Measurements from ENCODE around the gene APRT. TPM values are rescaled to one million over a fixed set of nuclear protein-coding genes. Genes with fewer than 3 reads are reported as not detected.

Gene APRT
- total and polyA plus RNA-seq, 4 experiments from 2014 or later, result 171 to 624 (median 372) TPM

DNA sequence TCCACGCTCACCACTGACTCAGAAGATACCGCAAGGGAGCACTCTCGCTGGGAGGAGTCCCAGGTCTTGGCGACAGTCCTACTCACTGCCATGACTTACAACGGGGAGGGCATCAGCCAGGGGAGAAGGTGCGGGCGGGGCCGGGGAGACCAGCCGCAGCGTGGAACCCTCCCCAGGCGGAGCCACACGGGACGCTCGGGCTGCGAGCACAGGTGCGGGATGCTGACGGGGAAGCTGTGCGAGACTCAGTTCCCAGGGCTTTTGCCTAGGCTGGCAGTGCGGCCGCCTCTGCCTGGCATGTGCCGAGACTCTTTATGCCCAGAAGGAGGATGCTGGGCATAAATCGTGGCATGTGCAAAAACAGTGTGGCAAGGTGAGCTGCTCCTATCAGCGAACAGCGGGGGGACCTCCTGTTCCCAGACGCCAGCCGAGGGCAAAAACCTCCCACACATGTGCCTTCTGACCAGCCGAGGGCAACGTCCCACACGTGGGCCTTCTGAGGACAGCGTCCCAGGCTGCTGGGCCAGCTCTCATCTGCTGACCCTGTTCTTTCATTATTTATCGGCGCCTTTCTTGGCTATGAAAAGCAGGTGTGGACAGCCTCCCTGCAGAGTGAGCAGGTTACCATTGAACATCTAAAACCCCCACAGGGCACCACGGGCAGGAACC is 38.9 kb upstream of the APRT start:
- H3K9me3 Mint-ChIP-seq, result no peaks in the 10 kb centered on the region
- DNase-seq, result no peak
- Histone ChIP-seq H3K27me3 (ENCODE audit: insufficient read depth, low read length) (no peaks in the 10 kb centered on the region), H3K4me1 (ENCODE audit: insufficient read depth, low read length) (peaks cover 10% of the 10 kb centered on the region), H3K4me3 (ENCODE audit: low read length in 2 of 2) (no peak overlapping the region), H3K9me3 (ENCODE audit: control insufficient read depth in 1 of 2, low read length in 2 of 2) (no peaks in the 10 kb centered on the region), H3K27ac (ENCODE audit: low read depth, low read length) (no peak overlapping the region), H3K36me3 (ENCODE audit: insufficient read depth, low read length) (no peaks in the 10 kb centered on the region)
- ChIA-PET CTCF (ENCODE audit: partially characterized antibody) (no interaction called here), POLR2A (ENCODE audit: partially characterized antibody) (no interaction called here)
- no peaks in the 10 kb centered on the region for H3K27me3 Mint-ChIP-seq
- H3K27ac Mint-ChIP-seq, result no peak overlapping the region
- H3K4me3 Mint-ChIP-seq, result no peak overlapping the region
- H3K36me3 Mint-ChIP-seq, result peaks cover 0 to 7% of the 10 kb centered on the region in 2 donors
- intact Hi-C loops (cut with micrococcal nuclease), result no loop called here
- H3K4me1 Mint-ChIP-seq, result peaks cover 8 to 14% (median 10%) of the 10 kb centered on the region in 4 donors

DNA sequence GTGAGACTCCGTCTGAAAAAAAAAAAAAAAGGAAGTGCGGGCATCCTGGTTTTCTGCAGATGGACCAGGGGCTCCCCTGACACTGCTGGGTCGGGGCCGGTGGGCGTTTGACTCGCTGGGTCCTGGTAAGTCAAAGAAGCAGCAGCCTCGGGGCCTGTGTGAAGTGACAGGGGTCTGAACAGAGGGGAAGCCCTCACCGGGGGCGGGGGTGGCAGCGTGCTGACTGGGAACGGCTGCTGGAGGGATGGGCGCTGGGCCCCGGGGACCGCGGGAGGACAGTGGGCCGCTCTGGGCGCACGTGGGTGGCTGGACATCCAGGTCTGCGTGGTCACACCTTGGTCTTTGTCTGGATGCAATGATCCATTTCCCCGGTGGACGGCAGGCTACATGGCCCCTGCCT is 36.8 kb upstream of the APRT start:
- Histone ChIP-seq H3K27me3 (ENCODE audit: insufficient read depth, low read length) (no peaks in the 10 kb centered on the region), H3K4me1 (ENCODE audit: insufficient read depth, low read length) (no peaks in the 10 kb centered on the region), H3K4me3 (ENCODE audit: low read length in 2 of 2) (no peak overlapping the region), H3K27ac (ENCODE audit: low read depth, low read length) (no peak overlapping the region), H3K9me3 (ENCODE audit: control insufficient read depth in 1 of 2, low read length in 2 of 2) (no peaks in the 10 kb centered on the region), H3K36me3 (ENCODE audit: insufficient read depth, low read length) (no peaks in the 10 kb centered on the region)
- peaks cover 0 to 4% (median 3%) of the 10 kb centered on the region in 4 donors for H3K4me1 Mint-ChIP-seq
- intact Hi-C loops (cut with micrococcal nuclease), result no loop called here
- no peaks in the 10 kb centered on the region for H3K27me3 Mint-ChIP-seq
- ChIA-PET CTCF (ENCODE audit: partially characterized antibody) (interaction anchor here (1.3 kb wide), 1 partner anchor 10 kb away, joined by 5 read pairs; no protein-coding TSS in a partner anchor), POLR2A (ENCODE audit: partially characterized antibody) (interaction anchor here (1.3 kb wide), 1 partner anchor 9 kb away, joined by 3 read pairs; no protein-coding TSS in a partner anchor)
- no peak overlapping the region for H3K4me3 Mint-ChIP-seq
- H3K27ac Mint-ChIP-seq, result no peak overlapping the region
- no peaks in the 10 kb centered on the region for H3K9me3 Mint-ChIP-seq
- H3K36me3 Mint-ChIP-seq, result peaks cover 0 to 7% of the 10 kb centered on the region in 2 donors
- DNase-seq, result no peak

DNA sequence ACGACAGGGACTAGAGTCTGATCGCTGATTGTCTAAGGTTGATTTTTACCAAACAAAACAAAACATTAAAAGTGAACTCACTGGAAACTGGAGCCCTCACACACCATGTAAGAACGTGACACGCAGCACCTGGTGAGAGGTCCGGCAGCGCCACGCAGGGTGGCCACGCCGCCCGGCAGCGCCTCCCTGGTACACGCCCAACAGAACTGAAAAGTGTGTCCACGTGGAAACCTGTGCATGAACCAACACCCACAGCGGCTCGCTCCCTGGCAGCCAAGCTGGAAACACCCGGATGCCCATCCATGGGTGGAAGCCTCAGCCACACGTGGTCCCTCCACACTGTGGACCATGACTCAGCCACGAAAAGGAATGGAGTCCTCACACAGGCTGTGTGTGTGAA is 35.9 kb upstream of the APRT start:
- ChIA-PET POLR2A (ENCODE audit: partially characterized antibody) (no interaction called here), CTCF (ENCODE audit: partially characterized antibody) (no interaction called here)
- Mint-ChIP-seq H3K9me3 (no peaks in the 10 kb centered on the region), H3K4me1 (peaks cover 0 to 4% (median 3%) of the 10 kb centered on the region in 4 donors), H3K4me3 (no peak overlapping the region), H3K27me3 (no peaks in the 10 kb centered on the region), H3K36me3 (peaks cover 4 to 10% of the 10 kb centered on the region in 2 donors), H3K27ac (no peak overlapping the region)
- intact Hi-C loops (cut with micrococcal nuclease), result no loop called here
- Histone ChIP-seq H3K27ac (ENCODE audit: low read depth, low read length) (no peak overlapping the region), H3K9me3 (ENCODE audit: control insufficient read depth in 1 of 2, low read length in 2 of 2) (no peaks in the 10 kb centered on the region), H3K4me3 (ENCODE audit: low read length in 2 of 2) (no peak overlapping the region), H3K36me3 (ENCODE audit: insufficient read depth, low read length) (no peaks in the 10 kb centered on the region), H3K27me3 (ENCODE audit: insufficient read depth, low read length) (no peaks in the 10 kb centered on the region), H3K4me1 (ENCODE audit: insufficient read depth, low read length) (no peaks in the 10 kb centered on the region)
- no peak for DNase-seq

DNA sequence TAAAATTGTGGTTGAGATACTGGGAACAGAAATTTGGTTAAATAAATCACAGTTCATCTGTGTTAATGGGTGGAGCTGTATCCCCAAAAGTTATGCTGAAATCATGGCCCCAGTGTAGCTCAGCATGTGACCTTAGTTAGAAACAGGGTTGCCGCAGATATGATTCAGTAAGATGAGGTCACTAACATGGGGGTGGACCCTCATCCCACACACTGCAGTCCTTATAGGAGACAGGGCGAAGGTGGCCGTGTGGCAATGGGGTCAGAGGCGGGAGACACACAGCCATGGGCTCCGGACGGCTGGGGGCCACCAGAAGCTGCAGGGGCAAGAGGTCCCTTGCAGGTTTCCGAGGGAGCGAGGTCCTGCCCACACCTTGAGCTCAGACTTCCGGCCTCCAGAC is 34.4 kb upstream of the APRT start:
- CTCF ChIA-PET (ENCODE audit: partially characterized antibody), result no interaction called here

DNA sequence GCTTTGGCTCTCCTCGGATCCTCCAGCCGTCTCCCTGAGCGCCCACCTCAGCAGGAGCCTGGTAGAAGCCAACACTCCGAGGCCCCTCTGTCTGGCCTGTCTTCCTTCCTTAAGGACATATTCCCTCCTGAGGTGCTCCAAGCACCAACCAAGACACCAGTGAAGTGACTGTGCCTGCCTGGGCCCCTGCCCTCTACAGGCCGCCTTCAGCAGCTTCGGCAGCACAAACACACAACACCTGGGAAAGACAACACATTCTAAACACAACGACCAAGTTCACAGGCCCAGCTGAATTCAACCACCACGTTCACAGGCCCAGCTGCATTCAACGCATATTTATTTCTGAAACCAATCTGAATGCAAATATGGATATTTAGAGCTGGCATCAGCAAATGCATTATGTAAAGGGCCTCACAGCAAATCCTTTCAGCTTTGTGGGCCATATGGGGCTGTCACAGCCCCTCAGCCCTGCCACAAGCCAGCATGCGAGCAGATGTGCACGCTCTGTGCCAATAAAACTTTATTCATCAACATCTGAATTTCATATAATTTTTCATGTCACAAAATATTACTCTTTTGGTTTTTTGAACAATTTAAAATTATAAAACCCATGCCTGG is 32.8 kb upstream of the APRT start:
- POLR2A ChIA-PET (ENCODE audit: partially characterized antibody), result no interaction called here
- intact Hi-C loops (cut with micrococcal nuclease), result no loop called here
- H3K27me3 Mint-ChIP-seq, result no peaks in the 10 kb centered on the region
- H3K36me3 Mint-ChIP-seq, result peaks cover 4 to 12% of the 10 kb centered on the region in 2 donors
- no peak overlapping the region for H3K27ac Mint-ChIP-seq
- CTCF ChIA-PET (ENCODE audit: partially characterized antibody), result no interaction called here
- no peaks in the 10 kb centered on the region for H3K4me1 ChIP-seq (ENCODE audit: insufficient read depth, low read length)
- peaks cover 5% of the 10 kb centered on the region for H3K36me3 ChIP-seq (ENCODE audit: insufficient read depth, low read length)
- H3K4me3 Mint-ChIP-seq, result no peak overlapping the region
- H3K4me1 Mint-ChIP-seq, result peaks cover 0 to 2% (median 0%) of the 10 kb centered on the region in 4 donors
- no peak for DNase-seq
- H3K9me3 Mint-ChIP-seq, result no peaks in the 10 kb centered on the region
- H3K27me3 ChIP-seq (ENCODE audit: insufficient read depth, low read length), result no peaks in the 10 kb centered on the region
- H3K9me3 ChIP-seq (ENCODE audit: control insufficient read depth in 1 of 2, low read length in 2 of 2), result no peaks in the 10 kb centered on the region
- H3K4me3 ChIP-seq (ENCODE audit: low read length in 2 of 2), result no peak overlapping the region
- no peak overlapping the region for H3K27ac ChIP-seq (ENCODE audit: low read depth, low read length)

More for the DNA sequence above, 34.4 kb upstream of the APRT start:
- no peak overlapping the region for H3K27ac Mint-ChIP-seq
- Histone ChIP-seq H3K4me1 (ENCODE audit: insufficient read depth, low read length) (no peaks in the 10 kb centered on the region), H3K27me3 (ENCODE audit: insufficient read depth, low read length) (no peaks in the 10 kb centered on the region), H3K27ac (ENCODE audit: low read depth, low read length) (no peak overlapping the region), H3K9me3 (ENCODE audit: control insufficient read depth in 1 of 2, low read length in 2 of 2) (no peaks in the 10 kb centered on the region), H3K36me3 (ENCODE audit: insufficient read depth, low read length) (no peaks in the 10 kb centered on the region), H3K4me3 (ENCODE audit: low read length in 2 of 2) (no peak overlapping the region)
- H3K4me1 Mint-ChIP-seq, result peaks cover 0 to 2% (median 0%) of the 10 kb centered on the region in 4 donors
- DNase-seq, result no peak
- POLR2A ChIA-PET (ENCODE audit: partially characterized antibody), result interaction anchor here (1.0 kb wide), 2 partner anchors 9 to 11 kb away, joined by 3 to 4 read pairs; partner anchors contain the start of genes GALNS and TRAPPC2L
- H3K36me3 Mint-ChIP-seq, result peaks cover 4 to 8% of the 10 kb centered on the region in 2 donors
- no peak overlapping the region for H3K4me3 Mint-ChIP-seq
- H3K27me3 Mint-ChIP-seq, result no peaks in the 10 kb centered on the region
- H3K9me3 Mint-ChIP-seq, result no peaks in the 10 kb centered on the region
- intact Hi-C loops (cut with micrococcal nuclease), result no loop called here

DNA sequence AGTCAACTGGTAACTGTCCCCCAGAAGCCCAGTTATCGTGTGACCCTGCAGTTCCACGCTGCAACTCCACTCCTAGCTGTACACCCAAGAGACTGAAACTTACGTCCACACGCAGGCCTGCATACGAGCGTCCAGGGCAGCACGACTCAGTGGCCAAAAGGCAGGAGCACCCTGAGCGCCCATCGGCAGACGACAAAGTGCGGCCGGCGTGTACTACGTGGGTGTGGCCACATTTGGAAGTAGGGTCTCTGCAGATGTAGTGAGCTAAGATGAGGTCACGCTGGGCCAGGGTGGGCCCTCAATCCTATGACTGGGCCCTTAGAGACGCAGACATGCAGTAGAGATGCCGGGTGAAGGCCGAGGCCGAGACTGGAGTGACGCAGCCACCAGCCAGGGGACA is 31.5 kb upstream of the APRT start:
- no peaks in the 10 kb centered on the region for H3K9me3 Mint-ChIP-seq
- H3K27ac ChIP-seq (ENCODE audit: low read depth, low read length), result no peak overlapping the region
- H3K9me3 ChIP-seq (ENCODE audit: control insufficient read depth in 1 of 2, low read length in 2 of 2), result no peaks in the 10 kb centered on the region
- no peak overlapping the region for H3K4me3 Mint-ChIP-seq
- H3K36me3 ChIP-seq (ENCODE audit: insufficient read depth, low read length), result peaks cover 5% of the 10 kb centered on the region
- H3K27ac Mint-ChIP-seq, result peak overlapping the region in 1 of 7 donors; percentile 25
- peaks cover 4 to 14% of the 10 kb centered on the region in 2 donors for H3K36me3 Mint-ChIP-seq
- no peak overlapping the region for H3K4me3 ChIP-seq (ENCODE audit: low read length in 2 of 2)
- H3K4me1 Mint-ChIP-seq, result peaks cover 0 to 2% (median 0%) of the 10 kb centered on the region in 4 donors
- intact Hi-C loops (cut with micrococcal nuclease), result no loop called here
- CTCF ChIA-PET (ENCODE audit: partially characterized antibody), result no interaction called here
- no peaks in the 10 kb centered on the region for H3K27me3 ChIP-seq (ENCODE audit: insufficient read depth, low read length)
- POLR2A ChIA-PET (ENCODE audit: partially characterized antibody), result interaction anchor here (1.1 kb wide), 1 partner anchor 14 kb away, joined by 3 read pairs; the partner anchor contains the start of genes GALNS and TRAPPC2L
- no peaks in the 10 kb centered on the region for H3K27me3 Mint-ChIP-seq
- H3K4me1 ChIP-seq (ENCODE audit: insufficient read depth, low read length), result no peaks in the 10 kb centered on the region
- DNase-seq, result no peak

DNA sequence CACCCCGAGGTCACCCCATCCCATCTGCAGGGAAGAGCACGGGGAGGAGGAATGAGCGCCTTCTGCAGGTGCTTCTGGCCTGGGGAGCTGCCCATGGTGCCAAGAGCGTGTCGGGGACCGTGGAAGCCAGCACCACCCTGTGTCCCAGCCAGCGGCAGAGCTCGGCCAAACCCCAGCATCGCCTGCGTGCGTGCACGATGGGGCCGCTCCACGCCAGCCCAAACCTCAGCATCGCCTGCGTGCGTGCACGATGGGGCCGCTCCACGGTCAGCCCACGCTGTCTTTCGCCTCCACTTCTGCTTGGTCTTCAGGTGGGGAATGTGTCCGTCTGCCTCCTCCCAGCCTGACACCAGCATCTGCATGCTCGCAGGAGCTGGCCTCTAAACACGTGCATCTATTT is 31.1 kb upstream of the APRT start:
- ChIA-PET POLR2A (ENCODE audit: partially characterized antibody) (interaction anchor here (1.1 kb wide), 1 partner anchor 14 kb away, joined by 3 read pairs; the partner anchor contains the start of genes GALNS and TRAPPC2L), CTCF (ENCODE audit: partially characterized antibody) (no interaction called here)
- Mint-ChIP-seq H3K27me3 (no peaks in the 10 kb centered on the region), H3K27ac (no peak overlapping the region), H3K36me3 (peaks cover 4 to 12% of the 10 kb centered on the region in 2 donors), H3K9me3 (no peaks in the 10 kb centered on the region), H3K4me3 (no peak overlapping the region), H3K4me1 (peaks cover 0 to 2% (median 0%) of the 10 kb centered on the region in 4 donors)
- intact Hi-C loops (cut with micrococcal nuclease), result no loop called here
- no peaks in the 10 kb centered on the region for H3K9me3 ChIP-seq (ENCODE audit: control insufficient read depth in 1 of 2, low read length in 2 of 2)
- H3K4me1 ChIP-seq (ENCODE audit: insufficient read depth, low read length), result no peaks in the 10 kb centered on the region
- H3K27ac ChIP-seq (ENCODE audit: low read depth, low read length), result no peak overlapping the region
- no peak for DNase-seq
- H3K4me3 ChIP-seq (ENCODE audit: low read length in 2 of 2), result no peak overlapping the region
- H3K36me3 ChIP-seq (ENCODE audit: insufficient read depth, low read length), result peaks cover 5% of the 10 kb centered on the region
- H3K27me3 ChIP-seq (ENCODE audit: insufficient read depth, low read length), result no peaks in the 10 kb centered on the region
